ENCODE results near the gene FAM163B.

FAM163B gene

GRCh38 chr9:133529457-133529856 is 79.7 kb downstream of the FAM163B start:
- TF ChIP-seq CTCF (IDR thresholded peaks at IDR 0.05; ENCODE audit: low read depth, low read length): no peak
- no peak for DNase-seq (ENCODE audit: extremely low read depth, low read depth)

- DNase-seq (ENCODE audit: extremely low read depth, low read depth): no peak
- no peak for TF ChIP-seq CTCF (IDR thresholded peaks at IDR 0.05; ENCODE audit: low read depth, low read length)
Measured at GRCh38 chr9:133528876-133529241, 80.3 kb downstream of the FAM163B start.

DNA sequence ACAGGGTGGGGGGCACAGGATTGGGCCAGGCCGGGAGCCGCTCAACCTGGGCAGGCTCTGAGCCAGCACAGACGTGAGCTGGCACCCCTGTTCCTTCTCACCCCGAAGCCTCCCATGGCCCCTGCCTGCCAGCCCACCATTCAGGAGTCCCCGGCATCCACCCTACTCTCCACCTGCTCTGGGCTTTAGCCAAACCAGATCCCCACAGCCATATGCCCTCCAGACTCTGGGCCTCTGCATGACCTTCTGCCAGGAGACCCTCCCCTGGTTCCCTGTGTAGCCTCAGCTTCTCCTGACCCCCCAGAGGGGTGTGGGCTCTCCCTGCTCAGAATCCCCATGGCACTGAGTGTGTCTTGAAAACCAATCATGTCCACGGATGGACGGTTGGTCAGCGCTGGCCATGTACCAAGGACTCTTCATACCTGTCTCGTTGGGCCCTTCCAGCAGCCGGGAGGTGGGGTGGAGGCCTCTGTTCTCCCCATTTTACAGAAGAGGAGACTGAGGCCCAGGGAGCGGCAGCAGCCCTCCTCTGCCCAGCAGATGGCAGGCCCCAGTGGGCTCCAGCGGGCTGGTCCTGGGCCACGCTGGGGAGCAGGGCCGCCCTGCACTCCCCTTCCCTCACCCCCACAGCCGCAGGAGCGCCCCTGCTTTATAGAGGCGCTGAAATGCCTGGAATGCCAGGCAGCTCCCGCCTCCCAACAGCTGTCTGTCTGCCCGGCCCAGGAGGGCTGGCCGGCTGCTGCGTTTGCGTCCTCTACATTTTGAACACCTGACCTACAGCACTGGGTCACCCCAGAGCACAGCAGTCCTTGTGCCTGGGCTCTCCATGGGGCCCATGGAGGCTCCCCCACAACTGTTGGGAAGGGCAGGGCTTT is 81.0 kb downstream of the FAM163B start:
- TF ChIP-seq CTCF (IDR thresholded peaks at IDR 0.05; ENCODE audit: low read depth, low read length): no peak
- DNase-seq (ENCODE audit: extremely low read depth, low read depth): no peak

GRCh38 chr9:133527444-133527920 is 81.7 kb downstream of the FAM163B start:
- no peak for DNase-seq (ENCODE audit: extremely low read depth, low read depth)
- TF ChIP-seq CTCF (IDR thresholded peaks at IDR 0.05; ENCODE audit: low read depth, low read length): no peak
